Heart right ventricle (tissue), 16 donors: ENCODE data around the gene GNAT1. TPM values are rescaled to one million over a fixed set of nuclear protein-coding genes. Genes with fewer than 3 reads are reported as not detected.

ENCODE experiments used
- ATAC-seq, 8 donors: fragments of 200-7000 bp; cut with Tn5 transposase; one replicate each; pipeline ENCODE4 v1.9.1; 2020; ENCODE audit warnings: mild to moderate bottlenecking in 8 of 8, moderate library complexity in 8 of 8, moderate number of reproducible peaks in 1 of 8
- DNase-seq, 2 donors: peaks; one replicate each; pipeline ENCODE4 v3.0.0-alpha.2; 2020
- H3K27ac ChIP-seq, 10 donors: fragments of 200-600 bp; sonication (generic) in 2 of 10; one replicate each; pipeline versions ENCODE4 v1.5.0 to v1.8.0; 2020 to 2022; ENCODE audit warnings: mild to moderate bottlenecking in 3 of 10
- H3K27me3 ChIP-seq, 7 donors: fragments of 200-600 bp; one replicate each; pipeline ENCODE4 v1.8.0; 2021 to 2022; ENCODE audit warnings: mild to moderate bottlenecking in 2 of 7
- H3K36me3 ChIP-seq, 9 donors: fragments of 200-600 bp; sonication (generic) in 1 of 9; one replicate each; pipeline versions ENCODE4 v1.5.0 to v1.8.0; 2020 to 2022; ENCODE audit warnings: mild to moderate bottlenecking in 2 of 9
- H3K4me1 ChIP-seq, 9 donors: fragments of 200-600 bp; sonication (generic) in 1 of 9; one replicate each; pipeline versions ENCODE4 v1.5.0 to v1.8.0; 2020 to 2022; ENCODE audit warnings: mild to moderate bottlenecking in 4 of 9
- H3K4me3 ChIP-seq, 10 donors: fragments of 200-600 bp; sonication (generic) in 2 of 10; one replicate each; pipeline versions ENCODE4 v1.5.0 to v1.8.0; 2020 to 2022; ENCODE audit warnings: mild to moderate bottlenecking in 7 of 10, moderate library complexity in 2 of 10
- H3K9me3 ChIP-seq, 11 donors: fragments of 200-600 bp in 10 of 11; sonication (generic) in 2 of 11; one replicate each; pipeline versions ENCODE4 v1.5.0 to v1.8.0; 2013 to 2022; ENCODE audit warnings: mild to moderate bottlenecking in 2 of 11, control low read depth in 1 of 11, moderate library complexity in 1 of 11
- CTCF ChIP-seq, 9 donors: fragments of 200-600 bp; sonication (generic) in 2 of 9; IDR thresholded peaks; one replicate each; pipeline versions ENCODE4 v1.5.0 to v1.8.0; 2021 to 2022; ENCODE audit warnings: antibody characterized with exemption in 9 of 9, mild to moderate bottlenecking in 5 of 9, moderate library complexity in 1 of 9
- WGBS, 2 donors: extraction: QIAGEN DNeasy Blood & Tissue Kit; methylation state at CpG; one replicate each; pipeline ENCODE4 v1.1.7; 2013; ENCODE audit warnings: inconsistent platforms in 1 of 2; 5-methylcytosine and 5-hydroxymethylcytosine counted together
- intact Hi-C, 10 donors: fragments of 100-400 bp; cut with DNase I; formaldehyde crosslinking; loops; one replicate each; pipeline versions ENCODE4 v1.11.1 to v1.14.2; 2022
- microRNA-seq, 2 donors: library from miRNA; unstranded; fragments of <30 nt; microRNA quantifications; one replicate each; pipeline ENCODE4 v1.2.0, GENCODE V29; 2021
- polyA plus RNA-seq, 2 donors: library from polyadenylated mRNA; stranded (reverse); fragments of 200-250 nt; gene quantifications; one replicate each; pipeline ENCODE4 v1.2.3, GENCODE V29; 2013
- total RNA-seq, 10 donors: library from RNA; stranded (reverse); fragmentation: NEBNext Ultra II Directional in 3 of 10; extraction: Animal tissue kit (Norgen Biotek cat#: 25700) in 3 of 10; gene quantifications; one replicate each; pipeline versions ENCODE4 v1.2.1 to v1.2.4, GENCODE V29; 2021 to 2023
- donor health status: Arrhythmogenic right ventricular cardiomyopathy.
- donor health status: ischemic (EF 13 %, LVEDD 7.1; RV severe dilation, severe dysfunction).
- donor health status: healthy with polysubstance abuse.
- donor health status: DM: no; HTN: yes; CAD: no.
- donor health status: DM: no; HTN: no; CAD: no.
- donor health status: ischemic (EF 25% LVEDD 6.9; RV normal size, moderate dysfunction).
- donor health status: ischemic (EF 25% LVEDD 5.7; RV mildly dilated, moderate dysfunction).
- donor health status: healthy.
- donor health status: DM: yes; HTN: yes; CAD: no.
- donor health status: Ischemic cardiomyopathy.
- donor health status: ischemic (EF 35%, LVEDD 5.7; RV mildly dilated, moderate dysfunction).
- donor health status: nonischemic (EF 11% LVEDD 7.7; RV severe dilation, severe dysfunction).
- donor health status: DM: yes; HTN: yes; CAD: no.
- donor health status: PGD.
- donor health status: ischemic (EF 29% LVEDD 5.4; RV normal size, mild dysfunction).
- donor health status: nonischemic (EF 23%, LVEDD 6.1; RV moderate dilation, normal function).

GNAT1 gene
- total and polyA plus RNA-seq, 12 donors, result not detected

DNA sequence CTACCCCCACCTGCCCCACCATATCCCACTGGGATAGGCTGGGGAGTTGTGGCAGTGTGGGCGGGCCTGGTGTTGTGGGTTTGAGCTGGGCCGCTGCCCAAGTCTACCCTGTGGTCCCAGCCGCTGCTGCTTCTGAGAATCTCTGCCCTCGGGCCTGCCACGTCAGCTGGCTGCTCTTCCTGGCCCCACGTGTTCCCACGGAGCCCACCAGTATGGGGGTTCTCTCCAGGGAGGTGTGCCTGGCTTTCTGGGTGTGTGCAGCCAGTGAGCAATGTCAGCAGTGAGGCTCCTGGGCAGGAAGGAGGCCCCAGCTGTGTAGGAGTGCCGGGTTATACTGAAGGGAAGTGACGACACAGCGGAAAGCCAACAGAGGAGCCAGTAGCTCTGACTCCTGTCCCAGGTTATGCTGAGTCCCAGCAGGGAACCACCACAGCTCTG is 55.1 kb downstream of the GNAT1 start:
- intact Hi-C loops, result loop anchor here in 6 of 10 donors (1.0 to 2.0 kb wide), 2 partner anchors 19 to 20 kb away; no protein-coding TSS in a partner anchor
- TF ChIP-seq CTCF (IDR thresholded peaks at IDR 0.05), result peak in 7 of 9 donors; percentile 4 to 47 (median 10)
- no peaks in the 10 kb centered on the region for H3K9me3 ChIP-seq
- H3K27me3 ChIP-seq, result no peaks in the 10 kb centered on the region
- H3K36me3 ChIP-seq, result peaks cover 0 to 73% (median 4%) of the 10 kb centered on the region in 9 donors
- 25 to 30% methylated on average over 10 of the region's 10 CpGs for WGBS, 2 donors
- ATAC-seq (peak; percentile 25 to 63 (median 46)), DNase-seq (peak; percentile 45 to 76)
- H3K4me3 ChIP-seq, result peak overlapping the region; percentile 12 to 57 (median 46)
- peak overlapping the region; percentile 83 to 100 (median 94) for H3K27ac ChIP-seq
- H3K4me1 ChIP-seq, result peaks cover 68 to 100% (median 99%) of the 10 kb centered on the region in 9 donors

Small RNAs within 50 kb of the gene (microRNA-seq; reads per million reads assigned to microRNA genes)
- gene MIR566 (0 reads per million in 2 donors), gene MIR5787 (0 reads per million in 2 donors)

Other genes starting within 250 kb of the GNAT1 start
- gene RBM5, start 102.7 kb upstream of the GNAT1 start, total RNA-seq, result 10 to 100 TPM; 46.9 to 67.0 (median 56.8) TPM
- 10 to 100 TPM; 30.2 to 86.3 TPM for gene RBM5, start 102.7 kb upstream of the GNAT1 start, polyA plus RNA-seq
- gene SEMA3F, start 36.3 kb upstream of the GNAT1 start, total RNA-seq, result 10 to 100 TPM in 5 of 10 donors, 1 to 10 TPM in 5; 5.1 to 37.2 (median 10.2) TPM
- gene SEMA3F, start 36.3 kb upstream of the GNAT1 start, polyA plus RNA-seq, result 10 to 100 TPM; 15.1 to 21.3 TPM
- 10 to 100 TPM in 7 of 10 donors, 1 to 10 TPM in 3; 6.2 to 16.4 (median 11.2) TPM for gene SLC38A3, start 13.7 kb downstream of the GNAT1 start, total RNA-seq
- 10 to 100 TPM in 1 of 2 donors, 1 to 10 TPM in 1; 1.4 to 11.8 TPM for gene SLC38A3, start 13.7 kb downstream of the GNAT1 start, polyA plus RNA-seq
- gene GNAI2, start 44.6 kb downstream of the GNAT1 start, total RNA-seq, result 100 to 1,000 TPM; 112 to 270 (median 146) TPM
- gene GNAI2, start 44.6 kb downstream of the GNAT1 start, polyA plus RNA-seq, result 100 to 1,000 TPM; 107 to 171 TPM
- gene SEMA3B, start 77.5 kb downstream of the GNAT1 start, total RNA-seq, result 10 to 100 TPM; 14.9 to 28.8 (median 21.9) TPM
- gene SEMA3B, start 77.5 kb downstream of the GNAT1 start, polyA plus RNA-seq, result 10 to 100 TPM; 21.2 to 46.7 TPM
- gene LSMEM2, start 87.5 kb downstream of the GNAT1 start, total RNA-seq, result 10 to 100 TPM; 13.2 to 45.2 (median 33.2) TPM
- gene LSMEM2, start 87.5 kb downstream of the GNAT1 start, polyA plus RNA-seq, result 10 to 100 TPM in 1 of 2 donors, 1 to 10 TPM in 1; 1.9 to 26.3 TPM
- 10 to 100 TPM; 45.3 to 96.2 (median 54.1) TPM for gene IFRD2, start 100.8 kb downstream of the GNAT1 start, total RNA-seq
- 100 to 1,000 TPM in 1 of 2 donors, 10 to 100 TPM in 1; 88.1 to 123 TPM for gene IFRD2, start 100.8 kb downstream of the GNAT1 start, polyA plus RNA-seq
- 1 to 10 TPM in 8 of 10 donors, under 1 TPM in 2; 0.80 to 3.0 (median 1.9) TPM for gene HYAL3, start 107.8 kb downstream of the GNAT1 start, total RNA-seq
- gene HYAL3, start 107.8 kb downstream of the GNAT1 start, polyA plus RNA-seq, result 1 to 10 TPM; 2.0 to 2.8 TPM
- 10 to 100 TPM in 1 of 10 donors, 1 to 10 TPM in 9; 7.7 to 11.1 (median 8.2) TPM for gene NAA80, start 107.8 kb downstream of the GNAT1 start, total RNA-seq
- gene NAA80, start 107.8 kb downstream of the GNAT1 start, polyA plus RNA-seq, result 10 to 100 TPM in 1 of 2 donors, 1 to 10 TPM in 1; 6.4 to 13.5 TPM
- gene HYAL1, start 112.0 kb downstream of the GNAT1 start, total RNA-seq, result 100 to 1,000 TPM in 1 of 10 donors, 10 to 100 TPM in 9; 48.8 to 120 (median 66.7) TPM
- gene HYAL1, start 112.0 kb downstream of the GNAT1 start, polyA plus RNA-seq, result 10 to 100 TPM; 41.0 to 70.5 TPM
- gene HYAL2, start 131.1 kb downstream of the GNAT1 start, total RNA-seq, result 10 to 100 TPM; 25.1 to 94.0 (median 35.2) TPM
- 100 to 1,000 TPM in 1 of 2 donors, 10 to 100 TPM in 1; 86.5 to 135 TPM for gene HYAL2, start 131.1 kb downstream of the GNAT1 start, polyA plus RNA-seq
- 10 to 100 TPM; 23.7 to 34.9 (median 26.9) TPM for gene TUSC2, start 136.6 kb downstream of the GNAT1 start, total RNA-seq
- 10 to 100 TPM; 27.4 to 59.1 TPM for gene TUSC2, start 136.6 kb downstream of the GNAT1 start, polyA plus RNA-seq
- 10 to 100 TPM in 8 of 10 donors, 1 to 10 TPM in 2; 9.9 to 17.8 (median 11.9) TPM for gene RASSF1, start 149.2 kb downstream of the GNAT1 start, total RNA-seq
- 10 to 100 TPM; 22.1 to 59.8 TPM for gene RASSF1, start 149.2 kb downstream of the GNAT1 start, polyA plus RNA-seq
- gene ZMYND10, start 154.1 kb downstream of the GNAT1 start, total RNA-seq, result under 1 TPM in 3 of 10 donors, not detected in 7; 0.15 to 0.65 (median 0.22) TPM
- under 1 TPM; 0.20 to 0.88 TPM for gene ZMYND10, start 154.1 kb downstream of the GNAT1 start, polyA plus RNA-seq
- gene NPRL2, start 159.2 kb downstream of the GNAT1 start, total RNA-seq, result 10 to 100 TPM; 13.0 to 23.6 (median 16.3) TPM
- gene NPRL2, start 159.2 kb downstream of the GNAT1 start, polyA plus RNA-seq, result 10 to 100 TPM; 15.5 to 29.8 TPM
- 10 to 100 TPM in 1 of 10 donors, 1 to 10 TPM in 9; 3.9 to 10.9 (median 5.6) TPM for gene CYB561D2, start 159.3 kb downstream of the GNAT1 start, total RNA-seq
- gene CYB561D2, start 159.3 kb downstream of the GNAT1 start, polyA plus RNA-seq, result 10 to 100 TPM in 1 of 2 donors, 1 to 10 TPM in 1; 8.1 to 21.8 TPM
- 10 to 100 TPM; 18.7 to 32.8 (median 24.2) TPM for gene TMEM115, start 167.9 kb downstream of the GNAT1 start, total RNA-seq
- gene TMEM115, start 167.9 kb downstream of the GNAT1 start, polyA plus RNA-seq, result 10 to 100 TPM; 18.1 to 47.6 TPM